HepG2 (cell line): ENCODE data around the gene IQCC. TPM values are rescaled to one million over a fixed set of nuclear protein-coding genes. Genes with fewer than 3 reads are reported as not detected.
A peak's percentile ranks its signal among the peaks of the same experiment; 100 is the strongest.

Source experiments
- ATAC-seq: fragments of 200-7000 bp; cut with Tn5 transposase; 3 replicates; pipeline ENCODE4 v1.9.1; 2020; ENCODE audit warnings: mild to moderate bottlenecking, moderate library complexity
- BruUV-seq: library from RNA; stranded (reverse); fragments of 400-500 nt; replicated peaks from 2 replicates; lab custom pipeline; 2021; lab: Mats Ljungman, UMichigan
- CTCF ChIA-PET: fragments of 300-600 bp; formaldehyde crosslinking; extraction: SDS; loops from one replicate; lab custom pipeline; 2021; ENCODE audit warnings: low total read pairs, inconsistent platforms, low intra/inter-chr PET ratio; lab: Yijun Ruan, JAX
- POLR2A ChIA-PET: fragments of 350-600 bp; sonication (Branson Sonifier 250); formaldehyde crosslinking; loops from one replicate; lab custom pipeline; 2020; ENCODE audit warnings: antibody characterized with exemption, inconsistent platforms; lab: Yijun Ruan, JAX
- DNase-seq: peaks from one replicate; pipeline ENCODE4 v3.0.0-alpha.2; 2015; ENCODE audit warnings: low spot score
- FAIRE-seq: peaks from 3 replicates; lab custom pipeline; 2011; peaks lifted over from hg19 to GRCh38; lab: Jason Lieb, UNC
- H2AFZ ChIP-seq: one replicate; pipeline ENCODE4 v1.6.1; 2011; ENCODE audit warnings: low read length, inconsistent platforms
- H3K27ac ChIP-seq: fragments of 300-600 bp; 3 replicates; pipeline ENCODE4 v1.8.0; 2011; ENCODE audit warnings: mixed run types, mild to moderate bottlenecking, mixed read lengths, low read length, inconsistent platforms; ENCODE audit not compliant: insufficient read depth; ENCODE audit errors: extremely low read length
- H3K27me3 ChIP-seq, 2 experiments: fragments of 200-600 bp in 1 of 2; 2 replicates in 1 of 2; 3 replicates in 1 of 2; pipeline versions ENCODE4 v1.6.0 to v1.8.0; 2011; ENCODE audit warnings: low read length in 2 of 2, mild to moderate bottlenecking in 2 of 2, moderate library complexity in 2 of 2, inconsistent platforms in 1 of 2; ENCODE audit not compliant: insufficient read depth in 2 of 2, control insufficient read depth in 1 of 2
- H3K36me3 ChIP-seq, 2 experiments: fragments of 200-600 bp in 1 of 2; replicated peaks in 1 of 2; 2 replicates in 1 of 2; 3 replicates in 1 of 2; pipeline versions ENCODE4 v1.5.1 to v1.8.0; 2011; ENCODE audit warnings: low read length in 2 of 2, inconsistent platforms in 1 of 2; ENCODE audit not compliant: insufficient read depth in 2 of 2, control insufficient read depth in 1 of 2
- H3K4me1 ChIP-seq: 2 replicates; pipeline ENCODE4 v1.5.1; 2012; ENCODE audit warnings: low read length, inconsistent platforms; ENCODE audit not compliant: insufficient read depth
- H3K4me2 ChIP-seq: 2 replicates; pipeline ENCODE4 v1.6.0; 2011; ENCODE audit warnings: low read depth, low read length, inconsistent platforms
- H3K4me3 ChIP-seq, 3 experiments: fragments of 200-600 bp in 1 of 3; sonication (generic), shearing (Covaris generic) in 1 of 3; replicated peaks in 1 of 3; 2 replicates each; pipeline ENCODE4 v1.5.1; 2011 to 2016; ENCODE audit warnings: low read length in 3 of 3, inconsistent platforms in 2 of 3, low read depth in 2 of 3, mild to moderate bottlenecking in 2 of 3, control low read depth in 1 of 3, mixed read lengths in 1 of 3; ENCODE audit not compliant: insufficient read depth in 1 of 3
- H3K79me2 ChIP-seq: one replicate; pipeline ENCODE4 v1.6.1; 2011; ENCODE audit warnings: low read length, inconsistent platforms; ENCODE audit not compliant: insufficient read depth
- H3K9ac ChIP-seq: 2 replicates; pipeline ENCODE4 v1.6.0; 2011; ENCODE audit warnings: mild to moderate bottlenecking, low read depth, low read length, inconsistent platforms; ENCODE audit not compliant: insufficient read depth
- H3K9me3 ChIP-seq: 2 replicates; pipeline ENCODE4 v1.5.1; 2012; ENCODE audit warnings: mild to moderate bottlenecking, low read length
- H4K20me1 ChIP-seq: 2 replicates; pipeline ENCODE4 v1.6.0; 2011; ENCODE audit warnings: inconsistent platforms, mild to moderate bottlenecking, low read length, moderate library complexity; ENCODE audit not compliant: insufficient read depth
- BCL6 ChIP-seq: IDR thresholded peaks from 2 replicates; pipeline ENCODE4 v1.6.1; 2016; ENCODE audit warnings: missing genetic modification reagents, missing compliant biosample characterization
- CREB1 ChIP-seq, 2 experiments: fragments of 450-650 bp in 1 of 2; IDR thresholded peaks; 2 replicates each; pipeline ENCODE4 v1.6.1; 2016 to 2017; ENCODE audit warnings: control low read depth in 1 of 2, mild to moderate bottlenecking in 1 of 2, missing compliant biosample characterization in 1 of 2, missing genetic modification characterization in 1 of 2
- GATAD2A ChIP-seq: IDR thresholded peaks from 2 replicates; pipeline ENCODE4 v1.6.1; 2016
- KDM2A ChIP-seq: sonication (generic); formaldehyde crosslinking; IDR thresholded peaks from 2 replicates; pipeline ENCODE4 v1.4.0; 2020; ENCODE audit warnings: low read depth, missing genetic modification reagents, borderline replicate concordance
- PRDM4 ChIP-seq: sonication (generic); formaldehyde crosslinking; IDR thresholded peaks from 2 replicates; pipeline ENCODE4 v1.9.0; 2021; ENCODE audit warnings: missing genetic modification reagents, borderline replicate concordance
- RCOR2 ChIP-seq: IDR thresholded peaks from 2 replicates; pipeline ENCODE4 v1.6.1; 2016; ENCODE audit warnings: missing biosample characterization, missing genetic modification reagents
- SAP130 ChIP-seq: IDR thresholded peaks from 2 replicates; pipeline ENCODE4 v1.6.1; 2016; ENCODE audit warnings: low read depth
- SOX5 ChIP-seq: IDR thresholded peaks from 2 replicates; pipeline ENCODE4 v1.6.1; 2016; ENCODE audit warnings: borderline replicate concordance
- STAG1 ChIP-seq: sonication (generic); formaldehyde crosslinking; IDR thresholded peaks from 2 replicates; pipeline ENCODE4 v1.4.0; 2020; ENCODE audit warnings: missing genetic modification reagents
- STAT5B ChIP-seq: sonication (generic); formaldehyde crosslinking; IDR thresholded peaks from 2 replicates; pipeline ENCODE4 v1.4.0; 2020; ENCODE audit warnings: missing genetic modification reagents
- TEAD3 ChIP-seq: optimal IDR thresholded peaks from 2 replicates; pipeline ENCODE3; 2016; ENCODE audit warnings: borderline replicate concordance
- XRCC5 ChIP-seq: fragments of 200-400 bp; formaldehyde crosslinking; optimal IDR thresholded peaks from 2 replicates; pipeline ENCODE3; 2017; ENCODE audit warnings: mild to moderate bottlenecking, low read length
- YY1 ChIP-seq: IDR thresholded peaks from 2 replicates; pipeline ENCODE4 v1.6.1; 2011; ENCODE audit warnings: low read length, low read depth, moderate library complexity, mild to moderate bottlenecking; ENCODE audit not compliant: insufficient read depth, insufficient replicate concordance
- ZFP91 ChIP-seq: sonication (generic); formaldehyde crosslinking; IDR thresholded peaks from 2 replicates; pipeline ENCODE4 v1.9.0; 2022; ENCODE audit warnings: missing genetic modification reagents, mild to moderate bottlenecking, borderline replicate concordance
- ZFX ChIP-seq: sonication (generic); formaldehyde crosslinking; IDR thresholded peaks from 2 replicates; pipeline ENCODE4 v1.4.0; 2020; ENCODE audit warnings: mild to moderate bottlenecking, low read depth, missing genetic modification reagents, moderate library complexity
- ZFY ChIP-seq: sonication (generic); formaldehyde crosslinking; IDR thresholded peaks from 2 replicates; pipeline ENCODE4 v1.4.0; 2020; ENCODE audit warnings: missing genetic modification reagents
- ZMAT5 ChIP-seq: sonication (generic); formaldehyde crosslinking; IDR thresholded peaks from 2 replicates; pipeline ENCODE4 v1.5.0; 2020; ENCODE audit warnings: mild to moderate bottlenecking, low read depth, missing genetic modification reagents, borderline replicate concordance
- ZNF598 ChIP-seq: sonication (generic); formaldehyde crosslinking; IDR thresholded peaks from 2 replicates; pipeline ENCODE4 v1.5.1; 2020; ENCODE audit warnings: mild to moderate bottlenecking, missing genetic modification reagents, borderline replicate concordance
- ZNF652 ChIP-seq: IDR thresholded peaks from 2 replicates; pipeline ENCODE4 v1.6.1; 2016; ENCODE audit warnings: low read depth, borderline replicate concordance
- WGBS: methylation state at CpG from one replicate; pipeline ENCODE4 v1.1.6; 2017; ENCODE audit warnings: low lambda C conversion rate; 5-methylcytosine and 5-hydroxymethylcytosine counted together
- in situ Hi-C: cut with HindIII; loops from 2 replicates; pipeline ENCODE4 v1.10.0; 2017; ENCODE audit warnings: low pct_unique_long_range_greater_than_20kb; ENCODE audit not compliant: extremely low pct_ligation_motif_present
- intact Hi-C: fragments of 100-400 bp; cut with micrococcal nuclease; formaldehyde crosslinking; loops from one replicate; pipeline ENCODE4 v1.10.0; 2022; ENCODE audit not compliant: unreplicated experiment
- polyA plus RNA-seq, 8 experiments: library from polyadenylated mRNA; depleted of rRNA in 3 of 8; stranded (reverse) in 7 of 8; unstranded in 1 of 8; fragments of >200 nt; fragmentation: Illumina TruSeq in 4 of 8; extraction: Trizol in 4 of 8; gene quantifications; 2 replicates each; pipeline versions ENCODE4 v1.2.1 to v1.2.3, GENCODE V29; 2011 to 2016; ENCODE audit warnings: low read depth in 4 of 8, missing spikeins in 1 of 8, mixed read lengths in 1 of 8; ENCODE audit not compliant: insufficient read depth in 1 of 8
- total RNA-seq, 5 experiments: library from RNA; depleted of rRNA; stranded (reverse); fragments of >200 nt; fragmentation: Illumina TruSeq; extraction: Trizol; gene quantifications; 2 replicates each; pipeline ENCODE4 v1.2.3, GENCODE V29; 2016; ENCODE audit warnings: low read depth in 1 of 5

IQCC gene
- total and polyA plus RNA-seq, 2 of the 13 experiments (the other 11 are each of a cell fraction or from before 2014, with no cell fraction given): 1.7 to 3.0 TPM

GRCh38 chr1:32215629-32216480 is 10.4 kb downstream of the IQCC start:
- DNase-seq: peak; percentile 61
- no TSS peak for BruUV-seq
- peaks cover 11 to 30% of the 10 kb centered on the region in 2 experiments; a peak in 4 of 5 replicates for H3K36me3 ChIP-seq
- POLR2A ChIA-PET: interaction anchor here (0.8 to 2.6 kb wide), 13 partner anchors 10 to 178 kb away, joined by 3 to 22 read pairs (median 5); partner anchors contain the start of genes BSDC1, CCDC28B, FAM167B and HDAC1
- CTCF ChIA-PET: interaction anchor here (0.7 to 2.0 kb wide), 6 partner anchors 32 to 198 kb away, joined by 3 to 11 read pairs (median 4); no protein-coding TSS in a partner anchor
- no peaks in the 10 kb centered on the region for H4K20me1 ChIP-seq
- WGBS: 82% methylated on average over 8 of the region's 10 CpGs
- intact Hi-C loops (loop anchor here (1.0 kb wide), 1 partner anchor 100 kb away; no protein-coding TSS in a partner anchor), in situ Hi-C loops (loop anchor here (10.0 kb wide), 1 partner anchor 199 kb away; no protein-coding TSS in a partner anchor)
- H3K79me2 ChIP-seq: peaks cover 2% of the 10 kb centered on the region
- no peak overlapping the region for H3K9ac ChIP-seq
- H3K4me2 ChIP-seq: no peak overlapping the region
- H3K27me3 ChIP-seq: no peaks in the 10 kb centered on the region
- H3K27ac ChIP-seq: no peak overlapping the region
- no peaks in the 10 kb centered on the region for H3K9me3 ChIP-seq
- H2AFZ ChIP-seq: no peak overlapping the region
- peak; percentile 95 for ATAC-seq
- peaks cover 16% of the 10 kb centered on the region for H3K4me1 ChIP-seq
- no peak overlapping the region for H3K4me3 ChIP-seq
- peak; percentile 81 for FAIRE-seq
- TF ChIP-seq PRDM4 (no peak), ZFY (0 out of 2 replicates have a peak, but pooled peaks have one; percentile 18), STAG1 (CRISPR knock-in tag) (peak; percentile 93), RCOR2 (CRISPR knock-in tag) (no peak), ZMAT5 (CRISPR knock-in tag) (no peak), ZNF598 (CRISPR knock-in tag) (0 out of 2 replicates have a peak, but pooled peaks have one; percentile 58), KDM2A (CRISPR knock-in tag) (peak; percentile 37; the same call in 1 of the 2 replicates), YY1 (peak; percentile 8), STAT5B (no peak), TEAD3 (CRISPR knock-in tag) (peak; percentile 38), CREB1 (IDR thresholded peaks at IDR 0.05) (no peak), CREB1 (CRISPR knock-in tag; IDR thresholded peaks at IDR 0.05) (no peak), XRCC5 (peak; percentile 52), ZFX (CRISPR knock-in tag) (peak; percentile 47; the same call in 1 of the 2 replicates), ZFP91 (peak; percentile 46), SOX5 (CRISPR knock-in tag) (0 out of 2 replicates have a peak, but pooled peaks have one; percentile 18), BCL6 (0 out of 2 replicates have a peak, but pooled peaks have one; percentile 21), GATAD2A (CRISPR knock-in tag) (0 out of 2 replicates have a peak, but pooled peaks have one; percentile 35), SAP130 (CRISPR knock-in tag) (0 out of 2 replicates have a peak, but pooled peaks have one; percentile 24), ZNF652 (CRISPR knock-in tag) (no peak)
